Brain microvascular endothelial cell (primary cell): ENCODE data around the gene FAM47A.

Experiments
- DNase-seq: peaks from one replicate; pipeline ENCODE4 v3.0.0-alpha.2; 2020
- H3K27ac ChIP-seq: fragments of 250-450 bp; sonication (Bioruptor Pico); 2 replicates; pipeline ENCODE4 v1.5.1; 2020; ENCODE audit warnings: mild to moderate bottlenecking, moderate library complexity
- H3K27me3 ChIP-seq: fragments of 250-450 bp; sonication (Bioruptor Pico); replicated peaks from 2 replicates; pipeline ENCODE4 v1.5.1; 2020; ENCODE audit warnings: mild to moderate bottlenecking
- H3K36me3 ChIP-seq: fragments of 250-450 bp; sonication (Bioruptor Pico); replicated peaks from 2 replicates; pipeline ENCODE4 v1.5.1; 2020; ENCODE audit warnings: mild to moderate bottlenecking
- H3K4me3 ChIP-seq: 2 replicates; pipeline ENCODE4 v1.5.1; 2011; ENCODE audit warnings: low read depth, mild to moderate bottlenecking, control low read depth, low read length, moderate library complexity
- CTCF ChIP-seq: IDR thresholded peaks from 2 replicates; pipeline ENCODE4 v1.5.1; 2011; ENCODE audit warnings: low read depth, mild to moderate bottlenecking, moderate library complexity, low read length, control low read depth, inconsistent platforms; ENCODE audit errors: missing control alignments
- in situ Hi-C: cut with HindIII; loops from 2 replicates; pipeline ENCODE4 v1.10.0; 2017; ENCODE audit warnings: low sequenced_read_pairs, low pct_ligation_motif_present

The FAM47A gene

GRCh38 chrX:34132028-34132427 is at the start of gene FAM47A:
FAM47A (minus strand) TSS chrX:34132314; CDS start chrX:34132278, 36 bp downstream.
- H3K27me3 ChIP-seq, result no peaks in the 10 kb centered on the region
- H3K4me3 ChIP-seq, result no peak within 1 kb of the TSS
- H3K36me3 ChIP-seq, result no peaks in the 10 kb centered on the region
- no peak for TF ChIP-seq CTCF
- no peak within 1 kb of the TSS for H3K27ac ChIP-seq
- in situ Hi-C loops, result no loop called here
- DNase-seq, result no peak

- no peak for TF ChIP-seq CTCF
- Histone ChIP-seq H3K27me3 (no peaks in the 10 kb centered on the region), H3K27ac (no peak overlapping the region), H3K4me3 (no peak overlapping the region), H3K36me3 (no peaks in the 10 kb centered on the region)
- in situ Hi-C loops, result no loop called here
- DNase-seq, result no peak
Measured at GRCh38 chrX:34147345-34147744, 15.2 kb upstream of the FAM47A start.

DNA sequence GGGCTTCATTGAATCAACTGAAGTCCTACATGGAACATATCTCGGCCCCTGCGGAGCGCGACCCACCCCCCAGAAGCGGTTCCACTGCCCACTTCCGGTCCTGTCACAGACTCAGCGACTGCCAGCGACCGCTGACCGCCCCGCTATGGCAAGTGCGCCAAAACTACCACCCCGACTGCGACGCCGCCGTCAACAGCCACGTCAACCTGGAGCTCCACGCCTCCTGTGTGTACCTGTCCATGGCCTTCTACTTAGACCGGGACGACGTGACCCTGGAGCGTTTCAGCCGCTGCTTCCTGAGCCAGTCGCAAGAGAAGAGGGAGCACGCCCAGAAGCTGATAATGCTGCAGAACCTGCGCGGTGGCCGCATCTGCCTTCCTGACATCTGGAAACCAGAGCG is 14.8 kb upstream of the FAM47A start:
- no peak overlapping the region for H3K27ac ChIP-seq
- no peak overlapping the region for H3K4me3 ChIP-seq
- in situ Hi-C loops, result no loop called here
- H3K27me3 ChIP-seq, result no peaks in the 10 kb centered on the region
- no peak for TF ChIP-seq CTCF
- H3K36me3 ChIP-seq, result no peaks in the 10 kb centered on the region
- DNase-seq, result no peak

- Histone ChIP-seq H3K27me3 (no peaks in the 10 kb centered on the region), H3K4me3 (no peak overlapping the region), H3K27ac (no peak overlapping the region), H3K36me3 (no peaks in the 10 kb centered on the region)
- TF ChIP-seq CTCF, result no peak
- DNase-seq, result no peak
- in situ Hi-C loops, result no loop called here
Measured at GRCh38 chrX:34144246-34144645, 12.1 kb upstream of the FAM47A start.

- no peak for TF ChIP-seq CTCF
- Histone ChIP-seq H3K27me3 (no peaks in the 10 kb centered on the region), H3K36me3 (no peaks in the 10 kb centered on the region), H3K27ac (no peak overlapping the region), H3K4me3 (no peak overlapping the region)
- in situ Hi-C loops, result no loop called here
- DNase-seq, result no peak
Measured at GRCh38 chrX:34140816-34141215, 8.7 kb upstream of the FAM47A start.

DNA sequence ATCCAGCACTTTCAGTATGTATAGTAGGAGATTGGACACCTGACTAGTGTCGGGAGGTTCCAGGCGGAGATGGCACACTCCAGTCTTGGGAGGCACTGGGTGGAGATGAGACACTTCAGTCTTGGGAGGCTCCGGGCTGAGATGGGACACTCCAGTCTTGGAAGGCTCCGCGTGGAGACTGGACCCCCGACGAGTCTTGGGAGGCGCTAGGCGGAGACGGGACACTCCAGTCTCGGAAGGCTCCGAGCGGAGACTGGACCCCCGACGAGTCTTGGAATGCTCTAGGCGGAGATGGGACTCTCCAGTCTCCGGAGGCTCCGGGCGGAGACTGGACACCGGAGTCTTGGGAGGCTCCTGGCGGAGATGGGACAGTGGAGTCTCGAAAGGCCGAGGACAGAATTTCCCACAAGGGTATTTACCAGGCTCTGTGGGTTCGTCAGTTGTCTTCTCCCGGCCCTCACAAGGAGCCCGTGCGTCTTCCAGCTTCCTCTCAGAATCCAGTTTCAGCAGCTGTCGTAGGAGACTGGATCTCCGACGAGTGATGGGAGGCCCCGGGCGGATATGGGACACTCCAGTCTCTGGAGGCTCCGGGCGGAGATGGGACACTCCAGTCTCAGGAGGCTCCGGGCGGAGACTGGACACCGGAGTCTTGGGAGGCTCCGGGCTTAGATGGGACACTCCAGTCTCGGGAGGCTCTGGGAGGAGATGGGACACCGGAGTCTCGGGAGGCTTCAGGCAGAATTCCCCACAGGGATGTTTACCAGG is 952 bp downstream of the FAM47A start:
- DNase-seq, result no peak

More for the DNA sequence above, 952 bp downstream of the FAM47A start:
- Histone ChIP-seq H3K36me3 (no peaks in the 10 kb centered on the region), H3K27ac (no peak overlapping the region), H3K4me3 (no peak overlapping the region), H3K27me3 (no peaks in the 10 kb centered on the region)
- in situ Hi-C loops, result no loop called here
- TF ChIP-seq CTCF, result no peak
